ENCODE data around the gene DOK5.

DNA sequence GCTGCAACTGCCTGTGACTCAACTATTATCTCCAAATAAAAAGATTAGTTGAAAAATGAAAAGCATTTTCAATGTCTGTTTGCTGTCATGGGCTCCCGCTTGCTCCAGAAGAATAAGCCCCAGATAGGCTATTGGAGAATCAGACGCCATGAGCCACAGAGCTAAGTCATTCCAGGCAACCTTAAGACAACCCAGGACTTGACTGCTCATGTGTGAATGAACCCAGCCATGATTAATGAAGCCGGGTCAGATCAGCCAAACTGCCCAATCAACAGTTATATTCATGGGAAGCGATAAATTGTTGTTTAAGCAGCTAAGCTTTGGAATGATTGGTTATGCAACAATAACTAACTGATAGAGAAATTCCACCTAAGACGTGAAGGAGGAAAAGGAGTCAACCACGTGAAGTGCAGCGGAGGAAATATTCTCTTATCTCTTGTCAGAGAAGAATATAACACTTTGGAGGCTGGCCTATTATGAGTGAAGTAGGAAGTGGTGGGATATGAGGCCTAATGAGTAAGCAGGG lies 64.2 kb downstream of the DOK5 start:
- no peak for TF ChIP-seq POLR2AphosphoS5 (IDR thresholded peaks at IDR 0.05; ENCODE audit: low read depth, low read length)
- TF ChIP-seq, protein P1, sequence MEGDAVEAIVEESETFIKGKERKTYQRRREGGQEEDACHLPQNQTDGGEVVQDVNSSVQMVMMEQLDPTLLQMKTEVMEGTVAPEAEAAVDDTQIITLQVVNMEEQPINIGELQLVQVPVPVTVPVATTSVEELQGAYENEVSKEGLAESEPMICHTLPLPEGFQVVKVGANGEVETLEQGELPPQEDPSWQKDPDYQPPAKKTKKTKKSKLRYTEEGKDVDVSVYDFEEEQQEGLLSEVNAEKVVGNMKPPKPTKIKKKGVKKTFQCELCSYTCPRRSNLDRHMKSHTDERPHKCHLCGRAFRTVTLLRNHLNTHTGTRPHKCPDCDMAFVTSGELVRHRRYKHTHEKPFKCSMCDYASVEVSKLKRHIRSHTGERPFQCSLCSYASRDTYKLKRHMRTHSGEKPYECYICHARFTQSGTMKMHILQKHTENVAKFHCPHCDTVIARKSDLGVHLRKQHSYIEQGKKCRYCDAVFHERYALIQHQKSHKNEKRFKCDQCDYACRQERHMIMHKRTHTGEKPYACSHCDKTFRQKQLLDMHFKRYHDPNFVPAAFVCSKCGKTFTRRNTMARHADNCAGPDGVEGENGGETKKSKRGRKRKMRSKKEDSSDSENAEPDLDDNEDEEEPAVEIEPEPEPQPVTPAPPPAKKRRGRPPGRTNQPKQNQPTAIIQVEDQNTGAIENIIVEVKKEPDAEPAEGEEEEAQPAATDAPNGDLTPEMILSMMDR (IDR thresholded peaks at IDR 0.05; ENCODE audit: control extremely low read depth in 1 of 3, insufficient read depth in 1 of 3, low read depth in 1 of 3, low read length in 3 of 3): no peak
- TF ChIP-seq BRCA1 (IDR thresholded peaks at IDR 0.05; ENCODE audit: low read depth, low read length): no peak
- no peak for TF ChIP-seq ZNF274 (IDR thresholded peaks at IDR 0.05; ENCODE audit: borderline replicate concordance, extremely low read depth, low read length)
- no peak for TF ChIP-seq SUZ12 (IDR thresholded peaks at IDR 0.05; ENCODE audit: low read length)
- TF ChIP-seq EP300 (IDR thresholded peaks at IDR 0.05; ENCODE audit: borderline replicate concordance in 1 of 2, low read depth in 2 of 2, low read length in 2 of 2): no peak
- no peak for TF ChIP-seq BCL11A (IDR thresholded peaks at IDR 0.05; ENCODE audit: low read depth in 2 of 2, low read length in 2 of 2)
- TF ChIP-seq CHD1 (IDR thresholded peaks at IDR 0.05; ENCODE audit: low read depth, low read length): no peak
- no peak for TF ChIP-seq GABPA (IDR thresholded peaks at IDR 0.05; ENCODE audit: borderline replicate concordance, insufficient read depth, low read length)
- no peak for TF ChIP-seq SP4 (IDR thresholded peaks at IDR 0.05; ENCODE audit: low read length)
- TF ChIP-seq PHF8 (conservative IDR thresholded peaks at IDR 0.05; ENCODE audit: low read depth, low read length): no peak
- no peak for TF ChIP-seq POLR2A (IDR thresholded peaks at IDR 0.05; ENCODE audit: control extremely low read depth in 1 of 2, low read depth in 2 of 2, low read length in 2 of 2)
- no peak for TF ChIP-seq TBP (IDR thresholded peaks at IDR 0.05; ENCODE audit: low read depth, low read length)
